ACC112 (cell line): ENCODE data around the gene KIAA1671.
"Not testable (repeated sequence)": the region's sequence is repeated elsewhere in the genome, so short reads cannot be mapped to it uniquely, and the experiment has no call there.

ENCODE experiments used
- H2AFZ ChIP-seq: fragments of 200-600 bp; sonication (generic); one replicate; pipeline ENCODE4 v1.6.0; 2017; ENCODE audit warnings: antibody characterized with exemption, low read length; ENCODE audit not compliant: unreplicated experiment
- H3K27ac ChIP-seq: fragments of 200-600 bp; sonication (generic); 2 replicates; pipeline ENCODE4 v1.5.1; 2014; ENCODE audit warnings: low read depth, mild to moderate bottlenecking, antibody characterized with exemption, low read length, moderate library complexity
- H3K27me3 ChIP-seq: fragments of 200-600 bp; sonication (generic); 2 replicates; pipeline ENCODE4 v1.6.1; 2014; ENCODE audit warnings: mild to moderate bottlenecking, antibody characterized with exemption, low read length, moderate library complexity, mixed read lengths; ENCODE audit not compliant: insufficient read depth
- H3K36me3 ChIP-seq: fragments of 200-600 bp; sonication (generic); 2 replicates; pipeline ENCODE4 v1.6.1; 2016; ENCODE audit warnings: mild to moderate bottlenecking, antibody characterized with exemption, low read length, moderate library complexity, mixed read lengths; ENCODE audit not compliant: insufficient read depth
- H3K4me1 ChIP-seq: fragments of 200-600 bp; sonication (generic); one replicate; pipeline ENCODE4 v1.6.1; 2016; ENCODE audit warnings: low read length, mixed read lengths; ENCODE audit not compliant: insufficient read depth, unreplicated experiment, control insufficient read depth
- H3K4me3 ChIP-seq: fragments of 200-600 bp; sonication (generic); 2 replicates; pipeline ENCODE4 v1.5.1; 2014; ENCODE audit warnings: mild to moderate bottlenecking, low read depth, low read length
- H3K79me2 ChIP-seq: fragments of 200-600 bp; sonication (generic); one replicate; pipeline ENCODE4 v1.6.0; 2016; ENCODE audit warnings: low read length; ENCODE audit not compliant: control insufficient read depth, unreplicated experiment, insufficient read depth

KIAA1671 gene

DNA sequence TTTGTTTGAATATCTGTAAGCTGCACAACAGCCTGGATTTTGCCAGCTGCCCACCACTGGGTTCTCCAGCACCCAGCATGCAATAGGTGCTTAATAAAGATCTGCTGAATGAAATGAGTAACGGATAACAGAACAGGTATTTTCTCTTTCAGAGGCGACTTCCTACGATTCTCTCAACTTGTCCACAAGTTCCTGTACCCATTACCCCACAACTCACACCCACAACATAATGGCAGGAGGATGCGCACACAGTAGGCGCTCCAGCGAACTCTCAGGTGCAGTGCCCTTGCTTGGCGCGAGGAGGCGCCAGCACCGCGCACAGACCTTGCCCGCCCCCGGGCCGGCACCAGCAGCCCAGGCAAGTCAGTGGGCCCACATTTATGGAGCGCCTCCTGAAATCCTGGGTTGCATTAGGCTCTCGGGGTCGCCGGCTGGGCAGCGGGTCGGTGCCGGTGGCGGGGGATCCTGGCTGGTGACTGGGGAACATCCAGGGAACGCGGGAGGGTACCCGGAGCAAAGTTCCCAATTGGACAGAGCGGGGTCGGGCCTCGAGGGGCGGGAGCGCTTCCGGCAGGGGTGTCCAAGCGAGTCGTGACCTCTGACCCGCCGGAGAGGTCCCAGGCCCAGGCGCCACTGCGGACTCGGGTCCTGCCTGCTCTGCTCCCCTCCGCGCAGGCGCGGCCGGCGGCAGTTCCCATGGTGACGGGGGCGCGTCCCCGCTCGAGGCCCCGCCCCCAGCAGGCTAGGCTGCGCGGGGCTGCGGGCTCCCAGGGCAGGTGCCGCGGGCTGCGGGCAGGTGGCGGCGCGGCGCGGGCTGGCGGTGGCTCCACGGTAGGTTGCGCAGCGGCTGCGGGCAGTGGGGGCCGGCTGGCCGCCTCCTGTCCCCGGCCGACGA lies at the start of gene KIAA1671:
Gene KIAA1671, plus strand, starts transcription at position 775 of the 895 bp plus-strand sequence. CDS start 75,284 bp downstream, outside the sequence.
- H3K4me1 ChIP-seq: peaks cover 10% of the 10 kb centered on the region
- no peaks in the 10 kb centered on the region for H3K27me3 ChIP-seq
- peak within 1 kb of the TSS; percentile 39 for H2AFZ ChIP-seq
- H3K27ac ChIP-seq: peak within 1 kb of the TSS; percentile 81
- peaks cover 25% of the 10 kb centered on the region for H3K79me2 ChIP-seq
- no peaks in the 10 kb centered on the region for H3K36me3 ChIP-seq
- H3K4me3 ChIP-seq: peak within 1 kb of the TSS; percentile 98

DNA sequence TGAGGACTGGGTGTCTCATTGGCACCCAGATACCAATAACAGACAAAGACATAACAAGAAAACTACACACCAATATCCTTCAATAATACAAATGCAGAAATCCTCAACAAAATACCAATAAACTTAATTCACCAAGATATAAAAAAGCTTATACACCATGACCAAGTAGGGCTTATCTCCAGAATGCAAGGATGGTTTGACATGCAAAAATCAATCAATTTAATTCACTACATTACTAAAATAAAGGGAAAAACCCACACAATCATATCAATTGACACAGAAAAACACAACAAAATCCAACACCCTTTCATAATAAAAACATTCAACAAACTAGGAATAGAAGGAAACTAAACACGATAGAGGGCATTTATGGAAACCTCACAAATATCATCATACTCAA lies 46.6 kb upstream of the KIAA1671 start:
- Histone ChIP-seq H3K4me1 (no peaks in the 10 kb centered on the region), H3K27ac (no peak overlapping the region), H3K79me2 (no peaks in the 10 kb centered on the region), H3K27me3 (no peaks in the 10 kb centered on the region), H3K36me3 (no peaks in the 10 kb centered on the region), H3K4me3 (no peak overlapping the region), H2AFZ (no peak overlapping the region)

DNA sequence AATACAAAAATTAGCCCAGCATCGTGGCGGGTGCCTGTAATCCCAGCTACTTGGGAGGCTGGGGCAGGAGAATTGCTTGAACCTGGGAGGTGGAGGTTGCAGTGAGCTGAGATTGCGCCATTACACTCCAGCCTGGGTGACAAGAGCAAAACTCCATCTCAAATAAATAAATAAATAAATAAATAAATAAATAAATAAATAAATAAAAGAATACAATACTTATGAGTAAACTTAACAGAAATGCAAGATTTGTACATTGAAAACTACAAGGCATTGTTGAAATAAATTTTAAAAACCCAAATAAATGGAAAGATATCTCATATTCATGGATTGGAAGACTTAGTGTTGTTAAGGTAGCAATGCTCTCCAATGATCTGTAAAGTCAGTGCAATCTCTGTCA lies 45.4 kb upstream of the KIAA1671 start:
- H3K27me3 ChIP-seq, H3K4me3 ChIP-seq, H3K36me3 ChIP-seq, H3K27ac ChIP-seq, H3K4me1 ChIP-seq, H2AFZ ChIP-seq, H3K79me2 ChIP-seq: not testable (repeated sequence)

DNA sequence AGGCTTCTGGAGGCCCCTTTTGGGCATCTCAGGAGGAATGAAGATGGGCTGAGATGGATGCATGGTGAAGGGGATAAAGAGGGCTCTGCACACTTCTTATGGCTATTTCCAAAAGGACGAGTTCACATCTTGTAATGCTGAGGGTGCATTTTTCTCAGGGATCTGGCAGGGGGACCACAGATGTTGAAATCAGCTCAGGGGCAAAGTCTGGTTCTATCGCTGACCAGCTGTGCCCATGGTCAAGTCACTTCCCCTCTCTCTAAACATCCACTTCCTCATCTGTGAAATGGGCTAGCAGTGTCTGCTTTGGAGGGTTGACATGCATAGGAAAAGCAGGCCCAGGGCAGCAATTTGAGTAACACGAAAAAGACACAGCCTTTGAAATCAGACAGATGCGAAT lies 32.5 kb upstream of the KIAA1671 start:
- no peaks in the 10 kb centered on the region for H3K4me1 ChIP-seq
- H3K79me2 ChIP-seq: no peaks in the 10 kb centered on the region
- H3K4me3 ChIP-seq: no peak overlapping the region
- no peaks in the 10 kb centered on the region for H3K27me3 ChIP-seq
- H3K27ac ChIP-seq: no peak overlapping the region
- no peaks in the 10 kb centered on the region for H3K36me3 ChIP-seq
- H2AFZ ChIP-seq: no peak overlapping the region

DNA sequence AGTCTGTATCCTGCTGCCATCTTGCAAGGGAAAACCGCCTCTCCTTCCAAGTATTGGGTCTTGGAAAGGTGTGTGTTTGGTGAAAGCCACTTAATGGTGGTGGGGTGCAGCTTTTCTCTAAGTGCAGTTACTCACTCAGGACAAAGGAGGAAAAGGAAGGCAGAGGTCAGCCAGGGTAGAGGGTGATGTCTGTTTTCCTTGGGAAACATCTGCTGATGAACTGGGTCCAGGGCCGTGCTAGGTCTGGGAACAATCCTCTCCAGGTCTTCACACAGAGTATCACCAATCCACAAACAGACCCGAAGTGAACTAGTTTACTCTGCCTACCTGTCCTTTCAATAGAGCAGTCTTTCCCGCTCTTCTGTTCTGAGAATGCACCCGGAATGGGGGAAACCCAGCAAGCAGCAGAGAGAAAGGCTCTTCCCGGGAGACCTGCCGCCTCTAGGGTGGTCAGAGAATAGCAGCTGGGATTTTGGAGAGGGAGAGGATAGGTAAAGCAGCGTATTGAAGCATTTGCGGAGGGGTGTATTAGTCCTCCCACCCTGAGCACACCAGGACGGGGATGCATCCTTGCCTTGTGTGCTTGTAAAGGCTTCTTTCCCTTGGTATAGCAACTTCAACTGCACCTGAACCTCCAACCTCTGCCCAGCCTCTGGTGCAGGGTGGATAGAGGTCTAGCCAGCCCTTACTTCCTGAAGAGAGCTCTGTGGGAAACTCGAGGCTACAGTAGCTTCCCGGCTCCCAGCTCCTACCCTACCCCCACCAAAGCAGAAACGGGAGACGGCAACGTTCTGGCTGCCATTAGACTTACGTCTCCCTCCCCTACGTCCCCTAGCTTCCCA lies 26.7 kb upstream of the KIAA1671 start:
- Histone ChIP-seq H2AFZ (no peak overlapping the region), H3K27me3 (peaks cover 2% of the 10 kb centered on the region; the same call in 1 of the 2 replicates), H3K27ac (no peak overlapping the region), H3K4me3 (no peak overlapping the region), H3K4me1 (peaks cover 3% of the 10 kb centered on the region), H3K36me3 (no peaks in the 10 kb centered on the region), H3K79me2 (no peaks in the 10 kb centered on the region)

DNA sequence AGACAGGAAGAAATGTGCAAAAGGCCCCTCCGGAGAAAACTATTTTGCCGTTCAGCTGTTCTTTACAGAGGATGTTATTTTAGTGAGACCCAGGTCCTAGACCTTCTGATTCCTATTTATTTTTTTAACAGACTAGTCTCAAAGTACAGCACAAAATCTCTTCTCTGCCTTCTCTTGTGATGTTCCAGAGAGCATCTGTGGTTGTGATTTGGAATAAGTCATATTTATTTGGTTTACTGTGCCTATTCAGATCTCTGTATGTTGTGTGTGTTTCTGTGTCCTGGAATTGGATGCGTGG lies 26.1 kb upstream of the KIAA1671 start:
- Histone ChIP-seq H2AFZ (no peak overlapping the region), H3K27me3 (peaks cover 8% of the 10 kb centered on the region), H3K27ac (no peak overlapping the region), H3K4me1 (peaks cover 3% of the 10 kb centered on the region), H3K4me3 (no peak overlapping the region), H3K79me2 (no peaks in the 10 kb centered on the region), H3K36me3 (no peaks in the 10 kb centered on the region)

DNA sequence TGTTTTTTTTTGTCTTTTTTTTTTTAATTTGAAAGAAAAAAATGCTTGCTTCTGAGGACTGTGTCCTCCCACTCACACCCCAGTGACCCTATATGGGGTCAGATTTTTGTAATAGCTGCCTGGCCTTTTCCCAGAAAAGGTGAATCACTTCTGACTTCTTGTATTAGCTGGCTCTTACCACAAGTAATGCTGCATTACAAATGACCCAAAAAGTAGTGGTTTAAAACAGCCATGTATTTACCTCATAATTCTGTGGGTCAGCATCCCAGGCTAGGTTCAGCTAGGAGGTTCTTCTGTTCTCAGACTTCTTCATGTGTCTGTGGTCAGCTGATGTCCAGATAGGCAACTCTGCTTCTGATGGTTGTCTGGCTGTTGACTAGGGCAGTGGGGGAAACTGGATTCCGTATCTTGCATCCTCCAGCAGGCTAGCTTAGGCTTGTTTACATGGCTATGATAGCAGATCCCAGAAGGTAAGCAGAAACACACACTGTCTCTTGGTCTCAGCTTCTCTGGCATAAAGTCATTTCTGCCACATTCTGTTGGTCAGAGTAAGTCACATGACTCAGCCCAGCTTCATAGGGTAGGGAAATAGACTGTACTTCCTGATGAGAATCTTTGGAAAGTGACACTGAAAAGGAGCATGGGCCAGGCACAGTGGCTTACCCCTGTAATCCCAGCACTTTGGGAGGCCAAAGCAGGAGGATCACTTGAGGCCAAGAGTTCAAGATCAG lies 25.5 kb upstream of the KIAA1671 start:
- Histone ChIP-seq H2AFZ (no peak overlapping the region), H3K4me1 (peaks cover 3% of the 10 kb centered on the region), H3K36me3 (no peaks in the 10 kb centered on the region), H3K79me2 (no peaks in the 10 kb centered on the region), H3K4me3 (no peak overlapping the region), H3K27ac (peak overlapping the region; percentile 55), H3K27me3 (peaks cover 15% of the 10 kb centered on the region)

DNA sequence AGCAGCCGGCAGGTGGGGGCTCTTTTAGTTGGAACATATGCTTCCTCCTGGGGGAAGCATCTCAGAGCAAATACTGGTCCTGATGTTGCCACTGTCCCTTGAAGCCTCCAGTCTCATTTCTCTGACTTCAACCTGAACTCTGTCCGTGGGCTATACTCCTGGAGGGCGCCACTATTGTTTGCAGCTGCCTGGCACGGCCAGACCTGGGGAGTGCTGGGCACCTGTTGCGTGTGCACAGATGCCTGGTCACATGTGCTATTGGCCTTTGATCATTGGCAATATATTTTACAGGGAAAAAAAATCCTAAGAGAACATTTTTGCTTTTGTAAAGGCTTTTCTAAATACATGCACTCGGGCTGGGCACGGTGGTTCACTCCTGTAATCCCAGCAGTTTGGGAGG lies 24.2 kb upstream of the KIAA1671 start:
- no peaks in the 10 kb centered on the region for H3K79me2 ChIP-seq
- H3K36me3 ChIP-seq: no peaks in the 10 kb centered on the region
- peaks cover 3% of the 10 kb centered on the region for H3K4me1 ChIP-seq
- H2AFZ ChIP-seq: no peak overlapping the region
- H3K27me3 ChIP-seq: peaks cover 22% of the 10 kb centered on the region
- H3K4me3 ChIP-seq: no peak overlapping the region
- H3K27ac ChIP-seq: no peak overlapping the region

DNA sequence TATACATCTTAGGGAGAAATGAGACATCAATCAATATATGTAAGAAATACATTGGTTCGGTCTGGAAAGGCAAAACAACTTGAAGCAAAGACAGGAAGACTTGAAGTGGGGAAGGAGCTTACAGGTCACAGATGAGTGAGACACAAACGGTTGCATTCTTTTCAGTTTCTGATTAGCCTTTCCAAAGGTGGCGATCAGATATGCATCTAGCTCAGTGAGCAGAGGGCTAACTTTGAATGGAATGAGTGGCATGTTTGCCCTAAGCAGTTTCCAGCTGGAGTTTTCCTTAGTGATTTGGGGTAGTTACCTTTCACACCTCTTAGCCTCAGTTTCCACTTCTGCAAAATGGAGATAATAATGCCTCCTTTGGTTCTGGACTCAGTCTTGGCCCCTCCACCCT lies 21.8 kb upstream of the KIAA1671 start:
- Histone ChIP-seq H3K27me3 (peaks cover 29% of the 10 kb centered on the region), H3K4me3 (no peak overlapping the region), H3K79me2 (no peaks in the 10 kb centered on the region), H3K27ac (no peak overlapping the region), H3K4me1 (peaks cover 3% of the 10 kb centered on the region), H3K36me3 (no peaks in the 10 kb centered on the region), H2AFZ (no peak overlapping the region)

DNA sequence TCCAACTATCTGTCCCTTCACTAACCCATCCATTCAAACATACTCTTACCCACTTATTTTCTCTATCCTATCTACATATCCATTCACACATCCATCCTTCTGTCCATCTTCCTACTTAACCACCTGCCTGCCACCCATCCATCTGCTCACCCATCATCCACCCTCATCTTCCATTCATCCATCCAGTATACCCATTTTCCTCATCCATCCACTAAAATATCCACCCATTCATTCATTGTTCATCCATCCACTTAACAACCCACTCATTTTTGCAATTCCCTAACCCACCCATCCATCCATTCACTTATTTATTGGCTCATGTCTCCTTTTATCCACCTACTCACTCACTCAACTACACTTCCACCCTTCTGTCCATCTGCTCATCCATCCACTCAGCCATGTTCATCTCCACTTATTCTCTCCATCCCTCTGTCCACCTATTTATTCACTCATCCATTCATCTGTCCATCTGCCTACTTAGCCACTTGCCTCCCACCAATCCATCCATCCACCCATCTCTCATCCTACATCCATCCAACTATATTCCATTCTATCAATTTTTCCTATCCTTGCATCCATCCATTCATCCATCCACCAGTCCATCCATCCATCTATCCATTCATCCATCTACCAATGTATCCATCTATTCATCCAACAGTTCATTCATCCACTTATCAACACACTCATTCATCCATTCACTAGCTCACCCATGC lies 16.6 kb upstream of the KIAA1671 start:
- Histone ChIP-seq H3K4me1 (no peaks in the 10 kb centered on the region), H2AFZ (no peak overlapping the region), H3K36me3 (no peaks in the 10 kb centered on the region)

More for the DNA sequence above, 16.6 kb upstream of the KIAA1671 start:
- Histone ChIP-seq H3K27ac (no peak overlapping the region), H3K4me3 (no peak overlapping the region), H3K79me2 (no peaks in the 10 kb centered on the region), H3K27me3 (peaks cover 33% of the 10 kb centered on the region)
